GM21786 (cell line): ENCODE data around the gene CCND1.

Experiments used
- ATAC-seq: cut with Tn5 transposase; IDR thresholded peaks from one replicate; pipeline ENCODE4 v1.9.1; 2021; ENCODE audit not compliant: unreplicated experiment

CCND1 gene

GRCh38 chr11:69664103-69664775, 23.3 kb downstream of the CCND1 start:
- ATAC-seq: no peak

GRCh38 chr11:69664901-69665300, 23.9 kb downstream of the CCND1 start:
- no peak for ATAC-seq

- ATAC-seq: no peak
These were observed 24.7 kb downstream of the CCND1 start for GRCh38 chr11:69665669-69666068.

GRCh38 chr11:69666261-69666660, 25.3 kb downstream of the CCND1 start:
- ATAC-seq: no peak

GRCh38 chr11:69666752-69667536, 26.0 kb downstream of the CCND1 start:
- no peak for ATAC-seq

GRCh38 chr11:69667619-69668604, 27.0 kb downstream of the CCND1 start:
- no peak for ATAC-seq

GRCh38 chr11:69669486-69669885, 28.5 kb downstream of the CCND1 start:
- ATAC-seq: no peak

- no peak for ATAC-seq
These were observed 29.3 kb downstream of the CCND1 start for GRCh38 chr11:69670158-69670845.

- no peak for ATAC-seq
These were observed 30.9 kb downstream of the CCND1 start for GRCh38 chr11:69671734-69672465.

- ATAC-seq: no peak
These were observed 33.4 kb downstream of the CCND1 start for GRCh38 chr11:69674267-69674885.

- ATAC-seq: peak; percentile 85
These were observed 34.1 kb downstream of the CCND1 start, which contains the start of gene LTO1 for GRCh38 chr11:69674886-69675714. Gene LTO1 (minus strand): TSS chr11:69675353. CDS start chr11:69675239, 114 bp downstream.

GRCh38 chr11:69677749-69678148, 36.8 kb downstream of the CCND1 start:
- ATAC-seq: no peak

- no peak for ATAC-seq
These were observed 39.7 kb downstream of the CCND1 start for GRCh38 chr11:69680688-69681087.

GRCh38 chr11:69682221-69682620, 41.3 kb downstream of the CCND1 start:
- no peak for ATAC-seq

- no peak for ATAC-seq
These were observed 41.8 kb downstream of the CCND1 start for GRCh38 chr11:69682681-69683326.

- ATAC-seq: no peak
These were observed 42.9 kb downstream of the CCND1 start for GRCh38 chr11:69683764-69684333.

GRCh38 chr11:69684651-69685050, 43.7 kb downstream of the CCND1 start:
- no peak for ATAC-seq

GRCh38 chr11:69685348-69685747, 44.4 kb downstream of the CCND1 start:
- ATAC-seq: no peak
